ENCODE data around the gene PKNOX1.
"Not testable (repeated sequence)": the region's sequence is repeated elsewhere in the genome, so short reads cannot be mapped to it uniquely, and the experiment has no call there.

PKNOX1 gene

GRCh38 chr21:42937034-42937940 is 37.1 kb upstream of the PKNOX1 start:
- H3K27ac ChIP-seq (ENCODE audit: low read length): not testable (repeated sequence)

GRCh38 chr21:42937960-42938605 is 36.3 kb upstream of the PKNOX1 start:
- Histone ChIP-seq H3K36me3 (ENCODE audit: control insufficient read depth in 1 of 2, insufficient read depth in 2 of 2, low read length in 2 of 2) (no peaks in the 10 kb centered on the region), H3K4me3 (ENCODE audit: low read depth in 1 of 2, low read length in 2 of 2) (no peak overlapping the region), H3K27me3 (ENCODE audit: low read depth, low read length) (no peaks in the 10 kb centered on the region), H3K27ac (ENCODE audit: low read length) (no peak overlapping the region), H3K4me1 (ENCODE audit: control insufficient read depth in 1 of 2, insufficient read depth in 2 of 2, low read length in 2 of 2) (no peaks in the 10 kb centered on the region), H3K9me3 (ENCODE audit: control insufficient read depth in 1 of 2, low read length in 2 of 2) (no peaks in the 10 kb centered on the region)

More at GRCh38 chr21:42937034-42937940, 37.1 kb upstream of the PKNOX1 start:
- H3K27me3 ChIP-seq (ENCODE audit: low read depth, low read length); H3K4me1 ChIP-seq (ENCODE audit: control insufficient read depth in 1 of 2, insufficient read depth in 2 of 2, low read length in 2 of 2); H3K36me3 ChIP-seq (ENCODE audit: control insufficient read depth in 1 of 2, insufficient read depth in 2 of 2, low read length in 2 of 2); H3K9me3 ChIP-seq (ENCODE audit: control insufficient read depth in 1 of 2, low read length in 2 of 2); H3K4me3 ChIP-seq (ENCODE audit: low read depth in 1 of 2, low read length in 2 of 2): not testable (repeated sequence)

GRCh38 chr21:42938606-42938995 is 35.8 kb upstream of the PKNOX1 start:
- H3K9me3 ChIP-seq (ENCODE audit: control insufficient read depth in 1 of 2, low read length in 2 of 2); H3K4me1 ChIP-seq (ENCODE audit: control insufficient read depth in 1 of 2, insufficient read depth in 2 of 2, low read length in 2 of 2); H3K27me3 ChIP-seq (ENCODE audit: low read depth, low read length); H3K4me3 ChIP-seq (ENCODE audit: low read depth in 1 of 2, low read length in 2 of 2); H3K36me3 ChIP-seq (ENCODE audit: control insufficient read depth in 1 of 2, insufficient read depth in 2 of 2, low read length in 2 of 2); H3K27ac ChIP-seq (ENCODE audit: low read length): not testable (repeated sequence)

GRCh38 chr21:42939582-42940413 is 34.6 kb upstream of the PKNOX1 start:
- no peaks in the 10 kb centered on the region for H3K27me3 ChIP-seq (ENCODE audit: low read depth, low read length)
- H3K4me3 ChIP-seq (ENCODE audit: low read depth in 1 of 2, low read length in 2 of 2): peak overlapping the region in 1 of 2 donors; percentile 1
- H3K36me3 ChIP-seq (ENCODE audit: control insufficient read depth in 1 of 2, insufficient read depth in 2 of 2, low read length in 2 of 2): no peaks in the 10 kb centered on the region
- H3K4me1 ChIP-seq (ENCODE audit: control insufficient read depth in 1 of 2, insufficient read depth in 2 of 2, low read length in 2 of 2): no peaks in the 10 kb centered on the region
- H3K27ac ChIP-seq (ENCODE audit: low read length): no peak overlapping the region
- H3K9me3 ChIP-seq (ENCODE audit: control insufficient read depth in 1 of 2, low read length in 2 of 2): no peaks in the 10 kb centered on the region

GRCh38 chr21:42941696-42942085 is 32.7 kb upstream of the PKNOX1 start:
- no peak overlapping the region for H3K4me3 ChIP-seq (ENCODE audit: low read depth in 1 of 2, low read length in 2 of 2)
- no peak overlapping the region for H3K27ac ChIP-seq (ENCODE audit: low read length)
- no peaks in the 10 kb centered on the region for H3K4me1 ChIP-seq (ENCODE audit: control insufficient read depth in 1 of 2, insufficient read depth in 2 of 2, low read length in 2 of 2)
- H3K9me3 ChIP-seq (ENCODE audit: control insufficient read depth in 1 of 2, low read length in 2 of 2): no peaks in the 10 kb centered on the region
- H3K36me3 ChIP-seq (ENCODE audit: control insufficient read depth in 1 of 2, insufficient read depth in 2 of 2, low read length in 2 of 2): no peaks in the 10 kb centered on the region
- H3K27me3 ChIP-seq (ENCODE audit: low read depth, low read length): no peaks in the 10 kb centered on the region

- Histone ChIP-seq H3K27ac (ENCODE audit: low read length) (no peak overlapping the region), H3K9me3 (ENCODE audit: control insufficient read depth in 1 of 2, low read length in 2 of 2) (no peaks in the 10 kb centered on the region), H3K36me3 (ENCODE audit: control insufficient read depth in 1 of 2, insufficient read depth in 2 of 2, low read length in 2 of 2) (no peaks in the 10 kb centered on the region), H3K4me3 (ENCODE audit: low read depth in 1 of 2, low read length in 2 of 2) (no peak overlapping the region), H3K27me3 (ENCODE audit: low read depth, low read length) (no peaks in the 10 kb centered on the region), H3K4me1 (ENCODE audit: control insufficient read depth in 1 of 2, insufficient read depth in 2 of 2, low read length in 2 of 2) (no peaks in the 10 kb centered on the region)
Measured at GRCh38 chr21:42942244-42942643, 32.1 kb upstream of the PKNOX1 start.

GRCh38 chr21:42949094-42949755 is 25.1 kb upstream of the PKNOX1 start:
- H3K4me3 ChIP-seq (ENCODE audit: low read depth in 1 of 2, low read length in 2 of 2); H3K27me3 ChIP-seq (ENCODE audit: low read depth, low read length); H3K36me3 ChIP-seq (ENCODE audit: control insufficient read depth in 1 of 2, insufficient read depth in 2 of 2, low read length in 2 of 2); H3K9me3 ChIP-seq (ENCODE audit: control insufficient read depth in 1 of 2, low read length in 2 of 2); H3K4me1 ChIP-seq (ENCODE audit: control insufficient read depth in 1 of 2, insufficient read depth in 2 of 2, low read length in 2 of 2); H3K27ac ChIP-seq (ENCODE audit: low read length): not testable (repeated sequence)

- not testable (repeated sequence) for H3K27ac ChIP-seq (ENCODE audit: low read length); H3K9me3 ChIP-seq (ENCODE audit: control insufficient read depth in 1 of 2, low read length in 2 of 2); H3K4me3 ChIP-seq (ENCODE audit: low read depth in 1 of 2, low read length in 2 of 2); H3K36me3 ChIP-seq (ENCODE audit: control insufficient read depth in 1 of 2, insufficient read depth in 2 of 2, low read length in 2 of 2); H3K4me1 ChIP-seq (ENCODE audit: control insufficient read depth in 1 of 2, insufficient read depth in 2 of 2, low read length in 2 of 2); H3K27me3 ChIP-seq (ENCODE audit: low read depth, low read length)
Measured at GRCh38 chr21:42951193-42951592, 23.2 kb upstream of the PKNOX1 start.

GRCh38 chr21:42956824-42957630 is 17.3 kb upstream of the PKNOX1 start:
- Histone ChIP-seq H3K4me1 (ENCODE audit: control insufficient read depth in 1 of 2, insufficient read depth in 2 of 2, low read length in 2 of 2) (no peaks in the 10 kb centered on the region), H3K27me3 (ENCODE audit: low read depth, low read length) (no peaks in the 10 kb centered on the region), H3K4me3 (ENCODE audit: low read depth in 1 of 2, low read length in 2 of 2) (no peak overlapping the region), H3K36me3 (ENCODE audit: control insufficient read depth in 1 of 2, insufficient read depth in 2 of 2, low read length in 2 of 2) (no peaks in the 10 kb centered on the region), H3K9me3 (ENCODE audit: control insufficient read depth in 1 of 2, low read length in 2 of 2) (no peaks in the 10 kb centered on the region), H3K27ac (ENCODE audit: low read length) (no peak overlapping the region)

- H3K36me3 ChIP-seq (ENCODE audit: control insufficient read depth in 1 of 2, insufficient read depth in 2 of 2, low read length in 2 of 2); H3K27ac ChIP-seq (ENCODE audit: low read length); H3K4me1 ChIP-seq (ENCODE audit: control insufficient read depth in 1 of 2, insufficient read depth in 2 of 2, low read length in 2 of 2); H3K9me3 ChIP-seq (ENCODE audit: control insufficient read depth in 1 of 2, low read length in 2 of 2); H3K4me3 ChIP-seq (ENCODE audit: low read depth in 1 of 2, low read length in 2 of 2); H3K27me3 ChIP-seq (ENCODE audit: low read depth, low read length): not testable (repeated sequence)
Measured at GRCh38 chr21:42958122-42958521, 16.2 kb upstream of the PKNOX1 start.
